Right ventricle myocardium inferior (tissue), 1 donor: ENCODE results near the gene MLLT10. TPM values are rescaled to one million over a fixed set of nuclear protein-coding genes. Genes with fewer than 3 reads are reported as not detected.

Source experiments
- ATAC-seq: fragments of 200-7000 bp; cut with Tn5 transposase; one replicate; pipeline ENCODE4 v1.9.1; 2020; ENCODE audit warnings: mild to moderate bottlenecking, moderate library complexity
- DNase-seq: peaks from one replicate; pipeline ENCODE4 v3.0.0; 2021; ENCODE audit errors: missing footprints
- intact Hi-C: fragments of 100-400 bp; cut with DNase I; formaldehyde crosslinking; loops from one replicate; pipeline ENCODE4 v1.11.0; 2022
- long read RNA-seq: library from polyadenylated mRNA; unstranded; transcript quantifications from one replicate; pipeline ENCODE4 v2.0.0, GENCODE V29; 2021
- total RNA-seq: library from RNA; stranded (reverse); fragmentation: NEBNext Ultra II Directional; extraction: Animal tissue kit (Norgen Biotek cat#: 25700); gene quantifications from one replicate; pipeline ENCODE4 v1.2.1, GENCODE V29; 2021
- donor health status: DM: no; HTN: yes; CAD: no; lungs with severe emphysema.

MLLT10 gene
- 18.3 TPM for total RNA-seq
- long read RNA-seq, partial matches to known transcripts = 2 of 3 reads
- long read RNA-seq, other reads (novel, unspliced or antisense) = 0 of 3 reads

- intact Hi-C loops = loop anchor here (1.0 to 2.0 kb wide), 2 partner anchors 16 to 37 kb away; no protein-coding TSS in a partner anchor
- ATAC-seq (peak; percentile 97), DNase-seq (peak; percentile 97)
Measured at GRCh38 chr10:21533467-21534279, at the start of gene MLLT10. MLLT10 (plus strand) TSS chr10:21534232; CDS start chr10:21534645, 413 bp downstream.

- ATAC-seq (no peak), DNase-seq (no peak)
- intact Hi-C loops = no loop called here
Measured at GRCh38 chr10:21487416-21488180, 46.4 kb upstream of the MLLT10 start.

GRCh38 chr10:21488246-21488956 is 45.6 kb upstream of the MLLT10 start:
- ATAC-seq (no peak), DNase-seq (no peak)
- intact Hi-C loops = no loop called here

- intact Hi-C loops = no loop called here
- ATAC-seq (no peak), DNase-seq (no peak)
Measured at GRCh38 chr10:21488957-21489446, 45.0 kb upstream of the MLLT10 start.

GRCh38 chr10:21490028-21490710 is 43.9 kb upstream of the MLLT10 start:
- DNase-seq (no peak), ATAC-seq (no peak)
- intact Hi-C loops = loop anchor here (10.0 kb wide), 2 partner anchors 415 to 735 kb away; no protein-coding TSS in a partner anchor

- intact Hi-C loops = loop anchor here (10.0 kb wide), 2 partner anchors 416 to 734 kb away; no protein-coding TSS in a partner anchor
- DNase-seq (no peak), ATAC-seq (no peak)
Measured at GRCh38 chr10:21490711-21491105, 43.3 kb upstream of the MLLT10 start.

- ATAC-seq = no peak
- intact Hi-C loops = loop anchor here (10.0 kb wide), 2 partner anchors 418 to 732 kb away; no protein-coding TSS in a partner anchor
- no peak for DNase-seq
Measured at GRCh38 chr10:21492421-21492820, 41.6 kb upstream of the MLLT10 start.

GRCh38 chr10:21493784-21494183 is 40.2 kb upstream of the MLLT10 start:
- DNase-seq (no peak), ATAC-seq (no peak)
- intact Hi-C loops = loop anchor here (2.0 to 10.0 kb wide), 3 partner anchors 419 to 731 kb away; no protein-coding TSS in a partner anchor

GRCh38 chr10:21494191-21495001 is 39.6 kb upstream of the MLLT10 start:
- peak; percentile 42 for ATAC-seq

GRCh38 chr10:21495002-21495751 is 38.9 kb upstream of the MLLT10 start:
- intact Hi-C loops = loop anchor here (1.0 to 10.0 kb wide), 4 partner anchors 217 to 730 kb away; no protein-coding TSS in a partner anchor
- ATAC-seq (no peak), DNase-seq (no peak)

More at GRCh38 chr10:21494191-21495001, 39.6 kb upstream of the MLLT10 start:
- peak; percentile 71 for DNase-seq
- intact Hi-C loops = loop anchor here (1.0 to 10.0 kb wide), 4 partner anchors 216 to 730 kb away; no protein-coding TSS in a partner anchor

- DNase-seq = peak; percentile 94
- peak; percentile 89 for ATAC-seq
- intact Hi-C loops = loop anchor here (1.0 to 10.0 kb wide), 7 partner anchors 31 to 729 kb away; partner anchors contain the start of gene MLLT10
Measured at GRCh38 chr10:21495752-21496342, 38.2 kb upstream of the MLLT10 start.

- peak; percentile 77 for DNase-seq
- peak; percentile 65 for ATAC-seq
- intact Hi-C loops = loop anchor here (2.0 to 10.0 kb wide), 5 partner anchors 30 to 728 kb away; partner anchors contain the start of gene MLLT10
Measured at GRCh38 chr10:21496343-21497176, 37.5 kb upstream of the MLLT10 start.

GRCh38 chr10:21497177-21497807 is 36.7 kb upstream of the MLLT10 start:
- peak; percentile 94 for DNase-seq
- ATAC-seq = peak; percentile 72
- intact Hi-C loops = loop anchor here (2.0 to 10.0 kb wide), 5 partner anchors 30 to 728 kb away; partner anchors contain the start of gene MLLT10

- DNase-seq = no peak
- ATAC-seq = no peak
- intact Hi-C loops = loop anchor here (10.0 kb wide), 2 partner anchors 424 to 726 kb away; no protein-coding TSS in a partner anchor
Measured at GRCh38 chr10:21498377-21498776, 35.7 kb upstream of the MLLT10 start.
